ENCODE measurements around the gene URM1.
"Not testable (repeated sequence)": the region's sequence is repeated elsewhere in the genome, so short reads cannot be mapped to it uniquely, and the experiment has no call there.

URM1 gene

GRCh38 chr9:128405077-128405779 lies 34.1 kb downstream of the URM1 start:
- Mint-ChIP-seq H3K36me3 (ENCODE audit: low read depth) (no peaks in the 10 kb centered on the region), H3K27ac (no peak overlapping the region), H3K9me3 (no peaks in the 10 kb centered on the region), H3K27me3 (ENCODE audit: low read depth) (peaks cover 16% of the 10 kb centered on the region), H3K4me1 (ENCODE audit: low read depth) (no peaks in the 10 kb centered on the region), H3K4me3 (no peak overlapping the region)

- no peaks in the 10 kb centered on the region for H3K9me3 Mint-ChIP-seq
- H3K4me1 Mint-ChIP-seq (ENCODE audit: low read depth), result no peaks in the 10 kb centered on the region
- no peak overlapping the region for H3K4me3 Mint-ChIP-seq
- H3K36me3 Mint-ChIP-seq (ENCODE audit: low read depth), result no peaks in the 10 kb centered on the region
- peaks cover 22% of the 10 kb centered on the region for H3K27me3 Mint-ChIP-seq (ENCODE audit: low read depth)
- H3K27ac Mint-ChIP-seq, result no peak overlapping the region
Observed at GRCh38 chr9:128405780-128406171, 34.6 kb downstream of the URM1 start.

DNA sequence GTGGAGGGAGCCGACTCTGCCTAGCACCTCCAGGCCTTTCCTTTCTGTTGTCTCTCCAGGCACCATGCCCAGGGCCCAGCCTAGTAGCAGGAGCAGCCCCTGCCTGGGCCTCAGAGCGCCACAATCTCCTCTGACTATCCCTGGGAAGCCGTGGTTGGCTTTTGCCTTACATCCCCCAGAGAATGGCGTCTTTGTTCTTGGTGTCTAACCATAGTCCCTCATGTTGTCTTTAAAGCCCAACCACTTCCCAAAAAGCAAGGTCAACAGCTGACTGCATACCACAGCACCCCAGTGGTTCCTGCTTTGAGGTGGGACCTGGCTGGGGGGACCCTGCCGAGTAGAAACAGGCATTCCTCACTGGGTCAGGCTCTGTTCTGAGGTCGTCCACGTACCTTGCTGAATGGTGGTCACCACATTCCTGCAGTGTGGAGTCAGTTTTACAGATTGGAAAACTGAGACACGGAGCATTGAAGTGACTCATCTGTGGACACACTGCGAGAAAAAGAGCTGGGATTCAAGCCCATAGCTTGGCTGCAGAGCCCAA lies 35.7 kb downstream of the URM1 start:
- Mint-ChIP-seq H3K4me3 (no peak overlapping the region), H3K9me3 (no peaks in the 10 kb centered on the region), H3K36me3 (ENCODE audit: low read depth) (no peaks in the 10 kb centered on the region), H3K27me3 (ENCODE audit: low read depth) (peaks cover 28% of the 10 kb centered on the region), H3K27ac (no peak overlapping the region), H3K4me1 (ENCODE audit: low read depth) (no peaks in the 10 kb centered on the region)

DNA sequence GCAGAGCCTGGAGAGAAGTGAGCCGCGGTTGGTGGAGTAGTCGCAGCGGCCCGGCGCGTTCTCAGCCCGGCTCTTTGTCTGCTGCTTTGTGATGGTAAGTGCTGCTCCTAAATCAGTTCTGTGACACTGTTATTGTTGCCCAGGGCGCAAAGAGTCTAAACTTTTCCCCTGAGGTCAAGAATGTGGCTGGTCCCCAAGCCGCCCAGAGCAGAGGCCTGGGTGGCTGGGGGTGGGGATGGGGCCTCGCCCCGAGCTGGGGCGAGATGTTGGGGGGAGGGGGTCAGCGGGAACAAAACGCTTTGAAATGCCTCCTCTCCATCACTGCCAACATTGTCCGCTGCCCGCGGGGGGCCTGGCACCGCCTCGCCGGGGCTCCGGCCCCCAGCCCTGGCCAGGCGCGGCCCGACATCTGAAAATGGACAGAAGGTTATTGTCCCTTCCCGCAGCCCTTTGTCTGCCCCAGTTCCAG lies 37.8 kb downstream of the URM1 start:
- Mint-ChIP-seq H3K36me3 (ENCODE audit: low read depth) (no peaks in the 10 kb centered on the region), H3K27ac (no peak overlapping the region), H3K27me3 (ENCODE audit: low read depth) (peaks cover 32% of the 10 kb centered on the region), H3K4me1 (ENCODE audit: low read depth) (no peaks in the 10 kb centered on the region), H3K4me3 (no peak overlapping the region), H3K9me3 (no peaks in the 10 kb centered on the region)

- Mint-ChIP-seq H3K4me3 (no peak overlapping the region), H3K27ac (no peak overlapping the region), H3K9me3 (no peaks in the 10 kb centered on the region), H3K27me3 (ENCODE audit: low read depth) (peaks cover 36% of the 10 kb centered on the region), H3K4me1 (ENCODE audit: low read depth) (no peaks in the 10 kb centered on the region), H3K36me3 (ENCODE audit: low read depth) (no peaks in the 10 kb centered on the region)
Observed at GRCh38 chr9:128409450-128409849, 38.3 kb downstream of the URM1 start.

GRCh38 chr9:128409978-128410377 lies 38.8 kb downstream of the URM1 start:
- Mint-ChIP-seq H3K4me3 (no peak overlapping the region), H3K36me3 (ENCODE audit: low read depth) (no peaks in the 10 kb centered on the region), H3K9me3 (no peaks in the 10 kb centered on the region), H3K27me3 (ENCODE audit: low read depth) (peaks cover 41% of the 10 kb centered on the region), H3K27ac (no peak overlapping the region), H3K4me1 (ENCODE audit: low read depth) (no peaks in the 10 kb centered on the region)

GRCh38 chr9:128411364-128412119 lies 40.4 kb downstream of the URM1 start:
- H3K4me1 Mint-ChIP-seq (ENCODE audit: low read depth), result peaks cover 1% of the 10 kb centered on the region

DNA sequence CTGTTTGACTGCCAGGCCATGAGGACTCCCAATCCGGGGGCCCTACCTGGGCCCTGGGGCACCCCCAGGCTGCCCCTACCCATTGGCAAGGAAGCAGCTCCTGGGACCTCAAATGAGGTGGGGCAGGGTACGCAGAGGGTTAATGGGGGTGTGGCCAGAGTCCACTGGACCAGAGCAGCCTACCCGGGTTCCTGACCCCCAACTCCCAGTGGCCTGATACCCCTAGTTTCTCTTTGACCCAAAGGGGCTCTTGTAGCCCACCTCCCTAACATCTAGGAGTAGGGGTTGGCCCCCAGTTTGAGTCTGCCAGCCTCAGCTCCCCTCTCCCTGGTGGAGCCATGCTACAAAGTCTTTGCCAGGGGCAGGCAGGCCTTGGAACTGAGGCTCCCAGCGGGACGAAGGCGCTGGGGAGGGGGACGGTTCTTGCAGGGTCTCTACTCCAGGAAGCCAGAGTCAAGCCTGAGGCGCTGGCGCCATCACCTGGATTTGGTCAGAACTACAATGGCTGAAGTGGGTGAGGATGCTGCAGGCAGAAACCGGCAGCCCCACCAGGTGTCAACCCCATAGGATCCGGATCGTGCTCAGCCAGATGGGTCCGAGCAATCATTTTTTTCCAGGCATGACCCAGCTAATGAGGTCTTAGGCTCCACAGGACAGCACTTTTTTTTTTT lies 41.1 kb downstream of the URM1 start:
- Mint-ChIP-seq H3K4me3 (no peak overlapping the region), H3K36me3 (ENCODE audit: low read depth) (no peaks in the 10 kb centered on the region), H3K27me3 (ENCODE audit: low read depth) (peaks cover 61% of the 10 kb centered on the region)

More at GRCh38 chr9:128411364-128412119, 40.4 kb downstream of the URM1 start:
- H3K9me3 Mint-ChIP-seq, result no peaks in the 10 kb centered on the region
- no peak overlapping the region for H3K27ac Mint-ChIP-seq
- H3K27me3 Mint-ChIP-seq (ENCODE audit: low read depth), result peaks cover 55% of the 10 kb centered on the region
- H3K4me3 Mint-ChIP-seq, result no peak overlapping the region
- no peaks in the 10 kb centered on the region for H3K36me3 Mint-ChIP-seq (ENCODE audit: low read depth)

GRCh38 chr9:128413728-128414127 lies 42.6 kb downstream of the URM1 start:
- H3K9me3 Mint-ChIP-seq; H3K36me3 Mint-ChIP-seq (ENCODE audit: low read depth); H3K4me3 Mint-ChIP-seq; H3K27ac Mint-ChIP-seq; H3K4me1 Mint-ChIP-seq (ENCODE audit: low read depth): not testable (repeated sequence)
- H3K27me3 Mint-ChIP-seq (ENCODE audit: low read depth), result peaks cover 58% of the 10 kb centered on the region

More for the DNA sequence above, 41.1 kb downstream of the URM1 start:
- H3K27ac Mint-ChIP-seq, result no peak overlapping the region
- H3K9me3 Mint-ChIP-seq, result no peaks in the 10 kb centered on the region
- peaks cover 3% of the 10 kb centered on the region for H3K4me1 Mint-ChIP-seq (ENCODE audit: low read depth)

- Mint-ChIP-seq H3K27ac (no peak overlapping the region), H3K27me3 (ENCODE audit: low read depth) (peaks cover 64% of the 10 kb centered on the region), H3K4me3 (no peak overlapping the region), H3K4me1 (ENCODE audit: low read depth) (peaks cover 3% of the 10 kb centered on the region), H3K9me3 (no peaks in the 10 kb centered on the region), H3K36me3 (ENCODE audit: low read depth) (no peaks in the 10 kb centered on the region)
Observed at GRCh38 chr9:128414461-128414860, 43.3 kb downstream of the URM1 start.

DNA sequence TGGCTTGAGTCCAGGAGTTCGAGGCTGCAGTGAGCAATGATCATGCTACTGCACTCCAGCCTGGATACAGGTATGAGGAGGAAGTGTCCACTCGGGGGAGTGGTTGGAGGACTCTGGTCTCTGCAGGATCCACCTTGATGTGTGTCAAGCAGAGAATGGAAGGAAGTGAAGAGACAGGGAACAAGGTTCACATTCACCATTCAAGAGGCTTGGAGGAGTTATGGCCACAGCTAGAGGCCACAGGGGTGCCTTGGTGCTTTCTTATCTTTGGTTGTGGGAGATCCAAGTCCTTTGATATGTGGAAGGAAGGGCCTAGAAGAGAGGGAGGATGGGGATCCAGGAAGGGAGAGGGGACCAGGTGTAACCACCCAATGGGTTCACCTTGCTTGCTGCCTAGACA lies 44.1 kb downstream of the URM1 start:
- no peak overlapping the region for H3K27ac Mint-ChIP-seq
- peaks cover 61% of the 10 kb centered on the region for H3K27me3 Mint-ChIP-seq (ENCODE audit: low read depth)
- peaks cover 8% of the 10 kb centered on the region for H3K4me1 Mint-ChIP-seq (ENCODE audit: low read depth)
- H3K36me3 Mint-ChIP-seq (ENCODE audit: low read depth), result no peaks in the 10 kb centered on the region
- H3K9me3 Mint-ChIP-seq, result no peaks in the 10 kb centered on the region
- H3K4me3 Mint-ChIP-seq, result no peak overlapping the region

DNA sequence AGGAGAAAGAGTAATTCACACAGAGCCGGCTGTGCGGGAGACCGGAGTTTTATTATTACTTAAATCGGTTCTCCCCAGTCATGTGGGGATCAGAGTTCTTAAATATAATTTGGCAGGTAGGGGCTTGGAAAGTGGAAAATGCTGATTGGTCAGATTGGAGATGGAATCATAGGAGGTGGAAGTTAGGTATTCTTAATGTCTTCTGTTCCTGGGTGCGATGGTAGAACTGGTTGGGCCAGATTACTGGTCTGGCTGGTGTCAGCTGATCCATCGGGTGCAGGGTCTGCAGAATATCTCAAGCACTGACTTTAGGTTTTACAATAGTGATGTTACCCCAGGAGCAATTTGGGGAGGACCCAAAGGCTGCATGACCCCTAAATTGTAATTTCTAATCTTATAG lies 44.8 kb downstream of the URM1 start:
- Mint-ChIP-seq H3K9me3 (no peaks in the 10 kb centered on the region), H3K27me3 (ENCODE audit: low read depth) (peaks cover 54% of the 10 kb centered on the region), H3K36me3 (ENCODE audit: low read depth) (no peaks in the 10 kb centered on the region), H3K4me1 (ENCODE audit: low read depth) (peaks cover 8% of the 10 kb centered on the region), H3K4me3 (no peak overlapping the region), H3K27ac (no peak overlapping the region)

DNA sequence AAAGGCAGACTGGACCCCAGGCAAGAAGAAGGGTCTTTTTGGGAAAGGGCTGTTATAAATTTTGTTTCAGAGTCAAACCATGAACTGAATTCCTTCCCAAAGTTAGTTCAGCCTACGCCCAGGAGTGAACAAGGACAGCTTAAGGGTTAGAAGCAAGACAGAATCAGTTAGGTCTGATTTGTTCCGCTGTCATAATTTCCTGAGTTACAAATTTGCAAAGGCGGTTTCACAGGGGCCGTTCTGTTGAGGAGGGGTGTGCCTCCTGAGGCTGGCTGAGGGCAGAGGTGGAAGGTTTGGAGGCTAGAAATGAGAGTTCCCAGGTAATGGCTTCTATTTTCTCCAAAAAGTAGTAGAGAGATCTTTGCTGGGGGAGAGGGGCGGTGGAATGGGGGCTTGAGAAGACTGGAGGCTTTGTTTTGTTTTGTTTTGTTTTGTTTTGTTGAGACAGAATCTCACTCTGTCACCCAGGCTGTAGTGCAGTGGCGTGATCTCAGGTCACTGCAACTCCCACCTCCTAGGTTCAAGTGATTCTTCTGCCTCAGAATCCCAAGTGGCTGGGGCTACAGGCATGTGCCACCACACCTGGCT lies 45.4 kb downstream of the URM1 start:
- Mint-ChIP-seq H3K4me1 (ENCODE audit: low read depth) (peaks cover 8% of the 10 kb centered on the region), H3K27me3 (ENCODE audit: low read depth) (peaks cover 50% of the 10 kb centered on the region), H3K27ac (no peak overlapping the region), H3K4me3 (no peak overlapping the region), H3K36me3 (ENCODE audit: low read depth) (no peaks in the 10 kb centered on the region), H3K9me3 (no peaks in the 10 kb centered on the region)

Measured in T-helper 1 cell treated with Interleukin-12 subunit alpha and Interleukin-12 subunit beta and Interleukin-4 antibody, amounts not matched to agents 30 μg/mL and 1 μg/mL, for 36 hours (primary cell).